ENCODE results near the gene RTL9. TPM values are rescaled to one million over a fixed set of nuclear protein-coding genes. Genes with fewer than 3 reads are reported as not detected.
A peak's percentile ranks its signal among the peaks of the same experiment; 100 is the strongest.

RTL9 gene
- not detected for total RNA-seq

- DNase-seq, result no peak
- H3K27ac Mint-ChIP-seq, result no peak within 1 kb of the TSS
- no peaks in the 10 kb centered on the region for H3K27me3 Mint-ChIP-seq
- no peaks in the 10 kb centered on the region for H3K9me3 Mint-ChIP-seq
- POLR2A ChIA-PET, result no interaction called here
- H3K4me1 Mint-ChIP-seq, result no peaks in the 10 kb centered on the region
- CTCF ChIA-PET, result no interaction called here
- no peak within 1 kb of the TSS for H3K4me3 Mint-ChIP-seq
- no peaks in the 10 kb centered on the region for H3K36me3 Mint-ChIP-seq (ENCODE audit: low read depth)
These were observed at the start of gene RTL9 for GRCh38 chrX:110358548-110358947. TSS of gene RTL9 (plus strand) at chrX:110358848. CDS start at chrX:110450618, 91,770 bp downstream.

GRCh38 chrX:110310000-110310790 is 48.5 kb upstream of the RTL9 start:
- no peak overlapping the region for H3K27ac Mint-ChIP-seq
- no peak overlapping the region for H3K4me3 Mint-ChIP-seq
- peaks cover 5% of the 10 kb centered on the region for H3K36me3 Mint-ChIP-seq (ENCODE audit: low read depth)
- no peaks in the 10 kb centered on the region for H3K9me3 Mint-ChIP-seq
- peaks cover 46% of the 10 kb centered on the region for H3K4me1 Mint-ChIP-seq
- CTCF ChIA-PET, result no interaction called here
- POLR2A ChIA-PET, result interaction anchor here (1.7 kb wide), 1 partner anchor 8 kb away, joined by 7 read pairs; the partner anchor contains the start of gene AMMECR1
- DNase-seq, result no peak
- no peaks in the 10 kb centered on the region for H3K27me3 Mint-ChIP-seq

- H3K27me3 Mint-ChIP-seq, result no peaks in the 10 kb centered on the region
- H3K4me1 Mint-ChIP-seq, result peaks cover 52% of the 10 kb centered on the region
- H3K9me3 Mint-ChIP-seq, result no peaks in the 10 kb centered on the region
- H3K4me3 Mint-ChIP-seq, result no peak overlapping the region
- peaks cover 5% of the 10 kb centered on the region for H3K36me3 Mint-ChIP-seq (ENCODE audit: low read depth)
- POLR2A ChIA-PET, result interaction anchor here (1.7 kb wide), 1 partner anchor 7 kb away, joined by 7 read pairs; the partner anchor contains the start of gene AMMECR1
- CTCF ChIA-PET, result no interaction called here
- DNase-seq, result peak; percentile 39
- no peak overlapping the region for H3K27ac Mint-ChIP-seq
These were observed 47.8 kb upstream of the RTL9 start for GRCh38 chrX:110310896-110311295.

GRCh38 chrX:110311437-110312230 is 47.0 kb upstream of the RTL9 start:
- no peak for DNase-seq
- no peak overlapping the region for H3K27ac Mint-ChIP-seq
- H3K27me3 Mint-ChIP-seq, result no peaks in the 10 kb centered on the region
- peaks cover 53% of the 10 kb centered on the region for H3K4me1 Mint-ChIP-seq
- no peaks in the 10 kb centered on the region for H3K9me3 Mint-ChIP-seq
- POLR2A ChIA-PET, result no interaction called here
- H3K36me3 Mint-ChIP-seq (ENCODE audit: low read depth), result peaks cover 6% of the 10 kb centered on the region
- CTCF ChIA-PET, result interaction anchor here (0.6 kb wide), 1 partner anchor 621 kb away, joined by 4 read pairs; no protein-coding TSS in a partner anchor
- H3K4me3 Mint-ChIP-seq, result no peak overlapping the region

GRCh38 chrX:110315551-110315950 is 43.1 kb upstream of the RTL9 start:
- no peak for DNase-seq
- no peak overlapping the region for H3K27ac Mint-ChIP-seq
- no peaks in the 10 kb centered on the region for H3K9me3 Mint-ChIP-seq
- peaks cover 5% of the 10 kb centered on the region for H3K36me3 Mint-ChIP-seq (ENCODE audit: low read depth)
- CTCF ChIA-PET, result no interaction called here
- H3K4me1 Mint-ChIP-seq, result peaks cover 49% of the 10 kb centered on the region
- H3K27me3 Mint-ChIP-seq, result no peaks in the 10 kb centered on the region
- POLR2A ChIA-PET, result interaction anchor here (1.5 to 4.0 kb wide), 2 partner anchors 18 to 85 kb away, joined by 3 to 25 read pairs; no protein-coding TSS in a partner anchor
- peak overlapping the region; percentile 57 for H3K4me3 Mint-ChIP-seq

- DNase-seq, result no peak
These were observed 42.1 kb upstream of the RTL9 start for GRCh38 chrX:110316351-110317060.

GRCh38 chrX:110317061-110317819 is 41.4 kb upstream of the RTL9 start:
- peaks cover 32% of the 10 kb centered on the region for H3K4me1 Mint-ChIP-seq
- peaks cover 5% of the 10 kb centered on the region for H3K36me3 Mint-ChIP-seq (ENCODE audit: low read depth)
- no peaks in the 10 kb centered on the region for H3K9me3 Mint-ChIP-seq
- CTCF ChIA-PET, result interaction anchor here (0.7 to 2.7 kb wide), 7 partner anchors 88 to 171 kb away, joined by 3 to 12 read pairs (median 4); no protein-coding TSS in a partner anchor
- peak; percentile 44 for DNase-seq
- no peaks in the 10 kb centered on the region for H3K27me3 Mint-ChIP-seq
- peak overlapping the region; percentile 76 for H3K27ac Mint-ChIP-seq
- POLR2A ChIA-PET, result interaction anchor here (0.6 to 4.0 kb wide), 12 partner anchors 7 to 158 kb away, joined by 3 to 25 read pairs (median 5); no protein-coding TSS in a partner anchor
- peak overlapping the region; percentile 90 for H3K4me3 Mint-ChIP-seq

More at GRCh38 chrX:110316351-110317060, 42.1 kb upstream of the RTL9 start:
- Mint-ChIP-seq H3K9me3 (no peaks in the 10 kb centered on the region), H3K36me3 (ENCODE audit: low read depth) (peaks cover 5% of the 10 kb centered on the region), H3K27ac (peak overlapping the region; percentile 76), H3K4me1 (peaks cover 40% of the 10 kb centered on the region), H3K27me3 (no peaks in the 10 kb centered on the region), H3K4me3 (peak overlapping the region; percentile 90)
- POLR2A ChIA-PET, result interaction anchor here (1.0 to 4.0 kb wide), 7 partner anchors 12 to 155 kb away, joined by 3 to 25 read pairs (median 6); no protein-coding TSS in a partner anchor
- CTCF ChIA-PET, result interaction anchor here (0.7 to 2.7 kb wide), 7 partner anchors 87 to 170 kb away, joined by 3 to 12 read pairs (median 4); no protein-coding TSS in a partner anchor

GRCh38 chrX:110317820-110318663 is 40.6 kb upstream of the RTL9 start, which contains the start of gene AMMECR1:
TSS of gene AMMECR1 (minus strand) at chrX:110318085. CDS start at chrX:110318071, 14 bp downstream.
- ChIA-PET CTCF (interaction anchor here (1.0 to 2.7 kb wide), 5 partner anchors 89 to 159 kb away, joined by 3 to 12 read pairs (median 8); no protein-coding TSS in a partner anchor), POLR2A (interaction anchor here (0.6 to 4.0 kb wide), 14 partner anchors 8 to 159 kb away, joined by 3 to 25 read pairs (median 4); no protein-coding TSS in a partner anchor)
- Mint-ChIP-seq H3K36me3 (ENCODE audit: low read depth) (peaks cover 5% of the 10 kb centered on the region), H3K27me3 (no peaks in the 10 kb centered on the region), H3K4me3 (peak within 1 kb of the TSS; percentile 90), H3K9me3 (no peaks in the 10 kb centered on the region), H3K27ac (peak within 1 kb of the TSS; percentile 89), H3K4me1 (peaks cover 29% of the 10 kb centered on the region)
- DNase-seq, result peak; percentile 81

GRCh38 chrX:110318664-110318968 is 40.0 kb upstream of the RTL9 start:
- Mint-ChIP-seq H3K36me3 (ENCODE audit: low read depth) (peaks cover 5% of the 10 kb centered on the region), H3K4me3 (peak overlapping the region; percentile 90)

GRCh38 chrX:110320381-110320987 is 38.2 kb upstream of the RTL9 start:
- Mint-ChIP-seq H3K27me3 (no peaks in the 10 kb centered on the region), H3K4me3 (no peak overlapping the region), H3K27ac (no peak overlapping the region), H3K9me3 (no peaks in the 10 kb centered on the region), H3K4me1 (peaks cover 8% of the 10 kb centered on the region), H3K36me3 (ENCODE audit: low read depth) (peaks cover 5% of the 10 kb centered on the region)
- DNase-seq, result no peak
- CTCF ChIA-PET, result no interaction called here
- POLR2A ChIA-PET, result no interaction called here

More at GRCh38 chrX:110318664-110318968, 40.0 kb upstream of the RTL9 start:
- H3K27ac Mint-ChIP-seq, result peak overlapping the region; percentile 89
- peaks cover 25% of the 10 kb centered on the region for H3K4me1 Mint-ChIP-seq
- CTCF ChIA-PET, result interaction anchor here (2.7 kb wide), 1 partner anchor 157 kb away, joined by 8 read pairs; no protein-coding TSS in a partner anchor
- POLR2A ChIA-PET, result interaction anchor here (0.9 to 4.0 kb wide), 8 partner anchors 9 to 157 kb away, joined by 3 to 25 read pairs (median 6); no protein-coding TSS in a partner anchor
- H3K27me3 Mint-ChIP-seq, result no peaks in the 10 kb centered on the region
- no peak for DNase-seq
- no peaks in the 10 kb centered on the region for H3K9me3 Mint-ChIP-seq

GRCh38 chrX:110321081-110321480 is 37.6 kb upstream of the RTL9 start:
- H3K4me1 Mint-ChIP-seq, result peaks cover 4% of the 10 kb centered on the region
- ChIA-PET POLR2A (no interaction called here), CTCF (no interaction called here)
- DNase-seq, result no peak
- H3K36me3 Mint-ChIP-seq (ENCODE audit: low read depth), result peaks cover 5% of the 10 kb centered on the region
- no peaks in the 10 kb centered on the region for H3K27me3 Mint-ChIP-seq
- H3K9me3 Mint-ChIP-seq, result no peaks in the 10 kb centered on the region
- H3K4me3 Mint-ChIP-seq, result no peak overlapping the region
- H3K27ac Mint-ChIP-seq, result no peak overlapping the region

Measured in activated CD4-positive, alpha-beta memory T cell treated with anti-CD3 and anti-CD28 coated beads, Interleukin-2, amount 10 ng/mL, durations not matched to agents 7 days and 5 days (primary cell).